ENCODE data around the gene TM6SF1.
"Not testable (repeated sequence)": the region's sequence is repeated elsewhere in the genome, so short reads cannot be mapped to it uniquely, and the experiment has no call there.

Gene TM6SF1

DNA sequence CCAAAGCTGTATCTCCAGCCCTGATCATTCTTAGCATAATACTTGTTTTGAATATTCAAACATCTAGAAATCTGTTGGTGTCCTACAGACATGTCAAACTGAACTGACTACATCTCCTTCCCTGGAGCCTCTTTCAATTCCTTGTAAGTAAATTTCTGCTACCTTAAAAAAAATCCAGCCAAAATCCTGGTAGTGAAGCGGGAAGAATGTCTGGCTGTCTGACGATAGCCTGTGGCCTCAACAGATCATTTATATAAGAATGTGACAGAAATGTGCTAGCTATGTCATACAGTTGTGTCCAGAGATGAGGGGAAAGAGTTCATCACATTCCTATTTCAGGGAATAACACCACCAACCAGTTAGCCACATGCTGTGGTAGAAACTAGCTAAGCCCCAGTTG is 18.6 kb upstream of the TM6SF1 start:
- no peak for DNase-seq (ENCODE audit: low read depth in 2 of 2)

DNA sequence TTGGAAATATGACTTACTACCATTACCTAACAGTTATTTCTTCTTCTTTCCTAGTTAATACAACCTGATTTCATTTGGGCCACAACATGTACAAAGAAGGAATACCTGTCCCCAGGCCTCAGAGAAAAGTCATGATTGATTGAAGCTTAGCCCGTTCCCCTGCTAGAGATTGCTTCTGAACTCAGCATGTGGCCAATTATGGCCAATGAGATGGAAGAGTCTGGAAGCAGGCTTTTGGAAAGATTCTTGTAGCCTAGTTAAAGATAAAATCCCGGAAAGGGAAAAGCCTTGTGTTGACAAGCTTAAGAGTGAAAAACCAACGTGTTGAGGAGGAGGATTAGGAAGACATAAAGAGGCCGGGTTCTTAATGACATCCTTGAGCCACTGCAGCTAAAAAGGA is 17.0 kb upstream of the TM6SF1 start:
- no peak for DNase-seq (ENCODE audit: low read depth in 2 of 2)

DNA sequence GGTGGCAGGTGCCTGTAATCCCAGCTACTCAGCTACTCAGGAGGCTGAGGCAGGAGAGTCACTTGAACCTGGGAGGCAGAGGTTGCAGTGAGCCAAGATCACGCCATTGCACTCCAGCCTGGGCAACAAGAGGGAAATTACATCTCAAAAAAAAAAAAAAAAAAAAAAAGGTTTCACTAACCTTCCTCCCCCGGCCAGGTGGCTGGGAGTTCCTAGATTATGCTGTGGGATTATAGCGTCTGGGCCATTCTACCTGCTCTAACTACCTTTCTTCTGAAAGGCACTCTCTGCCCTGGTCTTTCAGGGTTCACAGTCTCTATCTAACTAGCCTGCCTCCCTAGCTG is 15.5 kb upstream of the TM6SF1 start:
- not testable (repeated sequence) for DNase-seq (ENCODE audit: low read depth in 2 of 2)

DNA sequence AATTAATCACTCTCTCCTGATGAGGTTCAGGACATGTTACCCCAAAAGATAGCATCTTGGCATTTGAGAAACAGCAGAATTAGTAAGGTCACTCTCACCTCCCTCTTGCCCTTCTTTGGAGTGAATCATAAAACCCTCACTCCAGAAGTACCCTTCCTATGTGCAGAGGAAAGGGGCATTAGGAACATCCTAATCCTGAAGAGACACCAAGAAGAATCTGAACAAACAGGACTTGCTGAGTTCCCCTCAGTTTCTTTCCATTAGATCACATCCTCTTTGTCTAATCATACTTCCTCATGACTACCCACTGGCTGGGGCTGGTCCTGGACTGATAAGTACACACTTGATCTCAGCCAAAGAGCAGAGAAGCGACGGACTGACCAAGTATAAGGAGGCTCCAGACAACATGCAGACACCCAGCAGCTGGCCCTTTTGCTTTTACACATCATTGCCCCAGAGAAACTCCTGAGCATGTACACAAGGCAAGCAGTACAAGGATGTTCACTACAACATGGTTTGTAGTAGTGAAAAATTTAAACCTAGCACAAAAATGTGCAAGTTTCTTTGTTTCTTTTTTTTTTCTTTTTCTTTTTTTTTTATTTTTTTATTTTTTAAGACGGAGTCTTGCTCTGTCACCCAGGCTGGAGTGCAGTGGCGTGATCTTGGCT is 15.0 kb upstream of the TM6SF1 start:
- DNase-seq (ENCODE audit: low read depth in 2 of 2): no peak

GRCh38 chr15:83094583-83094982 is 12.9 kb upstream of the TM6SF1 start:
- DNase-seq (ENCODE audit: low read depth in 2 of 2): no peak

GRCh38 chr15:83098079-83098478 is 9.4 kb upstream of the TM6SF1 start:
- DNase-seq (ENCODE audit: low read depth in 2 of 2): no peak

DNA sequence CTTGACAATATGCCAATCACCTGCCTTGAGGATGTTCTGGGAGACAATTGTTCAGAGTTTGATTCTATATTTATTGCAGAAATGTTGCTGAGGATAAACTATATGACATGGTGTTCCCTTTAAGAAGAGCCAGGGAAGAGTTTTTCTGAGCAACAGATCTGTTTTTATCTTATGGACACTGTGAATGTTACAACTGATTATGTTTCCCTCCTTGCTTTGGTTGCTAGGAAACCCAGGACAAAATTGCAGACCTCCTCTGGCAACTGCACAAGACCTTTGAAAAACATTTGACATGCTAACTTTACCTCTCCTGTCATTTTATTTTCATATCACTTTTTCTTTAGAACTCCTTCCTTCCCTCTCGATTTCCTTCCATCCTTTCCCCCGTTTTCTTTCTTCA is 8.2 kb upstream of the TM6SF1 start:
- no peak for DNase-seq (ENCODE audit: low read depth in 2 of 2)

DNA sequence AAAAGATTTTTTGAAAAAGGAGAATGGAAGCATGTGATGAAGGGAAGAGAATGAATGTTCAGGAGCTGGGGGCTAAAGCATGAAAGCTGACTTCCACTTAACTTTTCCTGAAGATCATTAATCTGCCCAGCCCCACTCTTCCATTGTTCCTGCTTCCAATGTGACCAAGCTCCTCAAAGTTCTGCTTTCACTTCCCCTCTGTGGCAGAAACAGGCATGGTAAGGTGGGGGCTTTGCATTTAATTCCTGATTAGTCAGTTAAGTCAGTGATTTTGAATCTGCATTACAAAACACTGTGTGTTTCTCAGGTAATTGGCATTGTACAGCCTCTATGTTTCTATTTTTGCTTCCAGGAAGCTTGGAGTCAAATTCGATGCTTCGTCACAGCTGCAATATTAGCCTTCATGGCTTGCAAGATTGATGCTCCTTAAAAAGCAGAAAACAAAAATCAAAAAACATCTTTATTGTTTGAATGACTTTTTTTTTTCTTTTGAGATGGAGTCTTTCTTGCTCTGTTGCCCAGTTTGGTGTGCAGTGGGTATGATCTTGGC is 7.3 kb upstream of the TM6SF1 start:
- no peak for DNase-seq (ENCODE audit: low read depth in 2 of 2)

GRCh38 chr15:83102346-83102745 is 5.1 kb upstream of the TM6SF1 start:
- DNase-seq (ENCODE audit: low read depth in 2 of 2): no peak

- DNase-seq (ENCODE audit: low read depth in 2 of 2): no peak
These were observed 3.3 kb upstream of the TM6SF1 start for GRCh38 chr15:83104141-83104540.

DNA sequence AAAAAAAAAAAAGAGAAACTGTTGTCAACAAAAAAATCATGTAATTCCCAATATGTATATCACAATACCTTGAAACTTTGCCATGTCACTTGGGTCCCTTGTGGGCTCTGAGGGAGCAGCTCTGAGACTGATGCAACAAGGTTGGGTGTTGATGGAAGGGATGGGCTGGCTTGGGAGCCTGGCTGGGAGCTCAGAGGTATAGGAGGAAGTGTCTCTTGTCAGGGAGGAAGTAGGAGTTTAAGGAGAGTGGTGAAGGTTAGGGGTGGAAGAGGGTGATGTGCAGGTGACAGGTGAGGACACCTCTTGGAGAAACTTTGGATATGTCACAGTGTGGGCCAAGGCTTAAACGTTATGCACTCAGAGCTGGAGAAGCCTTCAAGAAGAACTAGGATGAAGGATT is 2.0 kb upstream of the TM6SF1 start:
- no peak for DNase-seq (ENCODE audit: low read depth in 2 of 2)

GRCh38 chr15:83107841-83108181 is 366 bp downstream of the TM6SF1 start:
- no peak for DNase-seq (ENCODE audit: low read depth in 2 of 2)

GRCh38 chr15:83108266-83109219 is 1.1 kb downstream of the TM6SF1 start:
- no peak for DNase-seq (ENCODE audit: low read depth in 2 of 2)

- no peak for DNase-seq (ENCODE audit: low read depth in 2 of 2)
These were observed 2.1 kb downstream of the TM6SF1 start for GRCh38 chr15:83109532-83109931.

GRCh38 chr15:83110381-83110780 is 2.9 kb downstream of the TM6SF1 start:
- no peak for DNase-seq (ENCODE audit: low read depth in 2 of 2)

- DNase-seq (ENCODE audit: low read depth in 2 of 2): no peak
These were observed 3.7 kb downstream of the TM6SF1 start for GRCh38 chr15:83111149-83111548.

DNA sequence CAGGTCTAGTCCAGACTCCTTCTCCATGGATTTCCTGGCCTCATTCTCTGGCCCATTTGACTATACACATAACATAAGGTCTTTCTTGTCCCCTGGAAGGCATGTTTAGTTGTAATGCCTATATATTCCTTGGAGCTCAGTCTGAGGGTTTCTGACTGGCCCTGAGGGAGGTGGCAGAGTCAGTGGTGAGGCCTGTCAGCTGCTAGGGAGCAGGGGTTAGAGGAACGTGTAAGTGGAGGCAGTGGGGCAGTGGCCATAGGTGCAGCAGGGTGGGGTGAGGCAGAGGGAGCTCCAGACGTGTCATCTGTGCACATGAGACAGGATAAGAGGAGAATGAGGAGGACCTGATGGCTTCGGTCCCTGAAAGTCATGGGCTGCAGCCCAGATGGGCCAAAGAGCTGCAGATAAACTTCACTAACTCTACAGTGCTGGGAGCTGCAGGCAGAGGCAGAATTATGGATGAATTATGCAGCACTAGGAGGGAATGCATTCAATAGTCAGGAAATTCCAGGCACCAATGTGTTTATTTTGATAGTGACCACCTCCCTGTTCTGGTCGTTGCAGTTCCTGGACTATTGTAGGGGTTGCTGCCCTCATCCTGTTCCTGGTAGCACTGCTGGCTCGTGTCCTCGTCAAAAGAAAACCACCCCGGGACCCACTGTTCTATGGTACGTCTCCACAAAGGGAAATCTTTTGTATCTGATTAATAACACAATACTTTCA is 4.9 kb downstream of the TM6SF1 start:
- peak in 1 of 2 experiments; percentile 6 for DNase-seq (ENCODE audit: low read depth in 2 of 2)

GRCh38 chr15:83112956-83113299 is 5.5 kb downstream of the TM6SF1 start:
- DNase-seq (ENCODE audit: low read depth in 2 of 2): no peak

DNA sequence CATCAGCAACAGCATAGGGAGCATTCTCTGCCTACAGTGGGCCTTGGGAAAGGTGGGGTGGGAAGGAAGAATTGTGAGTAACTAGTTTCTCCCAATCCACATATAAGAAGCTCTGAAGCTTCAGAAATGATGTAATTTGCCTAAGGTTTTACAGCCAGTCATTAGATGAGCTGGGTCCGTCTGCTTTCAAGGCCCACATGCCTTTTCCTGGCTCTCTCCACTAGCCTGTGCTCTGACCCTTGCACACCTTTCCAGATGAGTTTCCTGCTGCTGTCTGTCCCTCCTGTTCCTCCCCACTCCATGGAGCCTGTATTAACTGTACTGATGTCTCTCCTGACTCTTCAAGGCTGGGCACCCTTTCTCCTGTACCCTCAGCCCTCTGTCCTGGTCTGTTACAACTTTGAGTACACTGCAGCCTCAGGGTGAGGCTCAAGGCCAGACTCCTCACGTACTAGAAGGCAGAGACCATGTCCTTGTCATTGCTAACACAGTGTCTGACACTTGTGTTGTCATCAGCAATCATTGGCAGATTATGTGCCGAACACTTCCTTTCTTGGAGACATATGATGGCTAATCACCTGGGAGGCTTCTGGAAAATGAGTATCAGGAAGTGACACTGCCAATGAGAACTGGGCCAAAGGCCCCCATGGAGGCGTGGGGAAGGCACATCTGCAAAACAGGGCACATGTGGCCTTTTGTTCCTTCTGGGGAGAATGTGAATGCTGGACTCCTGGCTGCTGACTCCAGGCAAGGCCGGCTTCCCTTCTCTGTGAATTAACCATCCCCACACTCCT is 6.6 kb downstream of the TM6SF1 start:
- no peak for DNase-seq (ENCODE audit: low read depth in 2 of 2)

DNA sequence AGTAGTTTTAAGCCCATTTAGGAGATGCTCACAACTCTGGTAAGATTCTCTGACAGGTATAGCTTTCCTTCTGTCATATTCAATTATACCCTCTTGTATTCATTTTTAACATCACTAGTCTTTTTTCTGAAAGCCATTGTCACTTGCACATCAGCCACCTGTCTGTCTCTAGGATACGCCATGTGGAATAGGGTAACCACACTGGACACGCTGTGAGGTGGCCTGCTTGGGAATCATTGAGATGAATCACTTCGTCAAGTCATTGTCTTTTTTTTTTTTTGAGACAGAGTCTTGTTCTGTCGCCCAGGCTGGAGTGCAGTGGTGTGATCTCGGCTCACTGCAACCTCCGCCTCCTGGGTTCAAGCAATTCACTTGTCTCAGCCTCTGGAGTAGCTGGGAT is 7.4 kb downstream of the TM6SF1 start:
- no peak for DNase-seq (ENCODE audit: low read depth in 2 of 2)

DNA sequence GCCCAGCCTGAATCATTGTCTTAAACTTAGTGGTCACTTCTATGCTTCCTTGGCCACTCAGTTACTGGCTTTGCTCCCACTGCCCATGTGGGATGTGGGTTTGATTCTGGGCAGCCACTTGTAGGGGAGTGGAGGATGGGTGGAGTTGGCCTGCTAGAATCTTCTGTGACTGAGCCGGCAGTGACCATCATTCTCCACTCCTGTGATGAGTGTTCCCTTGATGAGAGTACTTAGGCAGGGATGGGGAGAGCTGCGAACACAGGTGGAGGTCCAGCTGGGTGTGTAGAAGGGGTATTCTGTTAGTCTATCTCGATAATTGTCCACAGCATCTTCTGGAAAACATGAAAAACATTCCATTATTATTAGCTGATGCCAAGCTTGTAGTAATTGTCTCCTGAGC is 8.0 kb downstream of the TM6SF1 start:
- DNase-seq (ENCODE audit: low read depth in 2 of 2): no peak

All from fibroblast of skin of left biceps (primary cell).